GM21526 (cell line): ENCODE data around the gene EIF4E3.

Experiments used
- ATAC-seq: cut with Tn5 transposase; IDR thresholded peaks from one replicate; pipeline ENCODE4 v1.9.1; 2021; ENCODE audit warnings: moderate library complexity; ENCODE audit not compliant: unreplicated experiment, low FRiP score

Gene EIF4E3

GRCh38 chr3:71725271-71725991, at the start of gene EIF4E3:
EIF4E3 (minus strand) TSS chr3:71725402; CDS start chr3:71725367, 35 bp downstream.
- peak; percentile 37 for ATAC-seq

DNA sequence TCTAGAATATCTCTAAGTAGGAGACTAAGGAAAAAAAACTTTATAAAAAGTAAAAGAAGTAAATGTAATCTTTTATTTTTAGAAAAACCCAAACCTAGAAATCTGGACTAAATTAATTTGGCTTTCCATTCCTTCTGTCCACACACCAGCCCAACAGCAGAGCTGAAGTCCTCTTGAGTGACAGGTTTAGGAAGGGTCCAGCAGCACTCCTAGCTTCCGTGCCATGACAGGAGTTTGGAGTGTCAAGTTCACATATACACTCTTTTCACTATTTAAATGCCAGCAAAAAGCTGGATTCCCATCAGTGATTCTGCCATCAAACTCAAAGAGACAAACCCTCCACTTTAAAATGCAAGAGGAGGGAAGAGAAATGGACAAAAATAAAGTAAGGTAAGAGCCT, 46.7 kb upstream of the EIF4E3 start:
- ATAC-seq: no peak

GRCh38 chr3:71771126-71771525, 45.9 kb upstream of the EIF4E3 start:
- no peak for ATAC-seq

- ATAC-seq: no peak
These were observed 38.2 kb upstream of the EIF4E3 start for GRCh38 chr3:71763426-71763825.

GRCh38 chr3:71760140-71760539, 34.9 kb upstream of the EIF4E3 start:
- no peak for ATAC-seq

DNA sequence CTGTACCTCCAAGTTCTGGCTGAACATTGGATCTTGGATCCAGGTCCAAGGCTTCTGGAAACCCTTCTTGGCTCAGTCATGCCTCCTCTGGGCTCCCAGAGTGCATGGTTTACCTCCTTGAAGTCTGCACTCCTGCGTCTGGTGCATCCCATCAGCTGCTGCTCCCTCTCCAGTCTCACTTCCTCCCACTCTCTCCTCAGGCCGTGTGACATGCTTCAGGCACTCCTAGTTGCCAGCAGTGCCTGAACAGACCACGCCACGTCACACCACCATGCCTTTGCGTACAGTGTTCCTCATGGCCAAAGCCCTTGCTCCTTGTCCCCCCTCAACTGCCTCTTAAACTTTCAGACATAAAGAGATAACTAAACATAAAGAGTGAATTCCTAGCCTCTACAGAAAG, 34.2 kb upstream of the EIF4E3 start:
- no peak for ATAC-seq

GRCh38 chr3:71758091-71758490, 32.9 kb upstream of the EIF4E3 start:
- ATAC-seq: no peak

DNA sequence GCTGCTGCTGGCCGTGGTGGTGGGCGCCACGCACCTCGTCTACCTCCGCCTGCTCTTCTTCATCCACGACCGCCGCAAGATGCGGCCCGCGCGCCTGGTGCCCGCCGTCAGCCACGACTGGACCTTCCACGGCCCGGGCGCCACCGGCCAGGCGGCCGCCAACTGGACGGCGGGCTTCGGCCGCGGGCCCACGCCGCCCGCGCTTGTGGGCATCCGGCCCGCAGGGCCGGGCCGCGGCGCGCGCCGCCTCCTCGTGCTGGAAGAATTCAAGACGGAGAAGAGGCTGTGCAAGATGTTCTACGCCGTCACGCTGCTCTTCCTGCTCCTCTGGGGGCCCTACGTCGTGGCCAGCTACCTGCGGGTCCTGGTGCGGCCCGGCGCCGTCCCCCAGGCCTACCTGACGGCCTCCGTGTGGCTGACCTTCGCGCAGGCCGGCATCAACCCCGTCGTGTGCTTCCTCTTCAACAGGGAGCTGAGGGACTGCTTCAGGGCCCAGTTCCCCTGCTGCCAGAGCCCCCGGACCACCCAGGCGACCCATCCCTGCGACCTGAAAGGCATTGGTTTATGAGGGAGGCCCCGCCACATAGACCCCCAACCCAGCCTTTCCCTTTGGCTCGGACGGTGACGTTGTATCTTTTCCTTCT, 29.5 kb upstream of the EIF4E3 start:
- ATAC-seq: no peak

- ATAC-seq: no peak
These were observed 28.8 kb upstream of the EIF4E3 start, which contains the start of gene GPR27 for GRCh38 chr3:71753701-71754609. GPR27 (plus strand) TSS chr3:71753855; CDS start chr3:71754050, 195 bp downstream.

DNA sequence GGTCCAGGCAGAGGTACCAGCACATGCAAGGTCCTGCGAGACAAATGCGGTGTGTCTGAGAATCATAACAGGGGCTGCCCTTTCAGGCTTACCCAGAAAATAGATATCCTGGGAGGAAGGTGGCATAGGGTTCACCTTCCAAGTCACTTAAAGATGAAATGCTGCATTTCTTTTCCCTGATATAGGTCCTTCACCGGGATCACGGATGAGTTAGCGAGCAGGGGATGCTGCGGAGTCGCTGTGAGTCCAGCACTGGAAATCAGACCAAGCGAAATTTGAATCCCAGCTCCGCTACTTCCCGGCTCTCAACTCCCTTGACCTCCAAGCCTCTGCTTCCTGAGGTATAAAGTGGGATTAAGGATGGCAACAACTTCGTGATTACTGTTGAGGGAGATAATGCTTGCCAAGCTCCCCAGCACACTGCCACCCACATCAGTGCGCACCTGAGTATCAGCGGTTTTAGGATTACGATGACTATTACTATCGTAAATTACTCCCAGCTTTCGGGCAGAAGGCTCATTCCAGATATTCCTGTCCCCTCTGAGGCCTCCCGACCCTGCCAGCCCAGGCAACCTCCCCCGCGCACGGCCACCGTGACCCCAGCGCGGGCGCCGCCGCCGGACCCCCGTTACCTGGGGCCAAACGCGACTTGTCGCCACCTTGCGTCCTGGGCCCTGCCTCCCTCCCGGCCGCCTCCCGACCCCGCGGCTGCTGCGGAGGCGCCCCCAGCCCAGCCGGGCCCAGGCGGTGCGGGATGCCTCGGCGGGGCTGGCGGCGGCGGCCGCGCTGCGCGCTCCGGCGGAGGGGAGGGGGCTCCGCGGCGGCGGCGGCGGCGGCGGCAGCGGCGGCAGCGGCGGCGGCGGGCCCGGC, 27.9 kb upstream of the EIF4E3 start:
- ATAC-seq: no peak

- ATAC-seq: no peak
These were observed 26.4 kb upstream of the EIF4E3 start for GRCh38 chr3:71751602-71752001.

- no peak for ATAC-seq
These were observed 19.5 kb upstream of the EIF4E3 start for GRCh38 chr3:71744738-71745137.

GRCh38 chr3:71742621-71743020, 17.4 kb upstream of the EIF4E3 start:
- ATAC-seq: no peak

DNA sequence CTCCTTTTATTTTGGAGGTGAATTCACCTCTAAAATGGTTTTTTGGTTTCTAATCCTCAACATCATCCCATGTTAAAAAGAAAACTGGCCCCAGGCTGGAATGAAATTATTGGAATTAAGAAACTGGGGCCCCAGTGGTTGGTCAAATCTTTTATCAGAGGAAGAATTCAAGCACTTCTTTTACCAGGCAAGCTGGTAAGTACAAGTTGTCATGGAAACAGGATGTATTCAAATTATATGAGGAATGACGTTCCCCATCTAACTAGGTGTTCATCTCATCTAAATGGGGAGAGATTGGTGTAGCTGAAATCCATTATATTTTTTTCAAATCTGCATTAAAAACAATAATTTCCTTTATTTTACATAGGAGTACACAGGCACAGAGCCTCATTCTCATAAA, 9.7 kb upstream of the EIF4E3 start:
- no peak for ATAC-seq

GRCh38 chr3:71733319-71733718, 8.1 kb upstream of the EIF4E3 start:
- ATAC-seq: no peak

- ATAC-seq: no peak
These were observed 7.4 kb upstream of the EIF4E3 start for GRCh38 chr3:71732637-71733036.

DNA sequence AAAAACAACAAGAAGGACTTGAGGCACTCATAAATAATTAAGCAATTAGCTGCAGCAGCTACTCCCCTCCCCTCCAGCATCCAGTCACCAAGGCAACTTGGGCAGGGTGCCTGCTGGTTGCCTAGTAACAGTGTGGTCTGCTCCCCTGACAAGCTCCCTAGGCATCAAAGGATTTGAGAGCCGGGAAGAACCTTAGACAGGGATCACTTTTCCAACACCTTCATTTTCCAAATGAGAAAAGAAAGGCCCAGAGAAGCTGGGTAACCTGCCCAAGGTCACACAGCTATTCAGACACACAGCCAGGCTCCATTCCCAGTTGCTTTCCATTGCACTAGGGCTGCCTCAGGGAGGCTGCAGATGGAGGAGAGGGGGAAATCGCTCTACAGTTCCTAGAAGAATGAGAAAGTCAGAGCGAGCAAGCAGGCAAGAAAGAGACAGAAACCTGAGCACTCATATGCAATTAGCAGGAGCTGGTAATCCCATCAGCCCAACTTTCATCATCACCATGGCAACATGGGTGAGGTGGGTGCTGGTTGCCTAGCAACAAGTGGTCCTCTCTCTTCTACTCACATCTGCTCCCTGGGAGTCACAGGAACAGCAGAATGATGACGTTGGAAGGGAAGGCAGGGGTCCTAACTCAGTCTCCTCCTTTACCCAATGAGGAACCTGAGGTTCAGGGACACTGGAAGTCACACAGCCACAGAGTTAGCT, 3.6 kb upstream of the EIF4E3 start:
- no peak for ATAC-seq

- no peak for ATAC-seq
These were observed 944 bp upstream of the EIF4E3 start for GRCh38 chr3:71726146-71726545.

DNA sequence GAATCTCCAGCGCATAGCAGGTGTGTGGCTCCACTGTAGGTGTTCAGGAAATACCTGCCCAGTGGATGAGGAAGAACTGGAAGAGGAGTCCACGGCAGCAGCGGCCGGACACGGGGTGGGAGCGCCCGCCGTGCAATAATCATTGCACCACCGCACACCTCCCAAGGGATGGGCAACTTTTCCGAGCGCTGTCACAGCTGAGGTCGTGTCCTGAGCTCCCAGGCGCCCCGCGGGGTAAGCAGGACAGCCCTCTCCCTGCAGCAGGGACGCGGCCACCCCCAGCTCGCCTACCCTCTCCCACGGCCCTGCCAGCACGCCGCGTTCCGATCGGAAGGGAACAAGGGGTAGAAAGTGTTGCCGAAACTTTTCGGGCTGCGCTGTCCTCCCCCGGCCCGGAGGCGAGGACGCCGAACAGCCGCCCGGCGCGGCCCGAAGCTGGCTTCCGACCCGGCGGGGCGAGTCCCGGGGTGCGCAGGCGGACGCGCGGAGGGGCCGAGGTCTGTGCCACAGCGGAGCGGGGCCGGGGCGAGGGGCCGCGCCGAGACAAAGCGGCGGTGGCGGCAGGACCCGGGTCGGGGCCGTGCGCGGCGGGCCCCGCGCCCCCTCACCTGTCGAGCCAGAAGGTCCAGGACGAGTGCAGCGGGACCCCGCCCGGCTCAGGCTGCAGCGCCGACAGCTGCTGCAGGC, 475 bp downstream of the EIF4E3 start:
- ATAC-seq: peak; percentile 32
